Transverse colon (tissue), 3 donors: ENCODE data around the gene NOTCH3.

Experiments used
- POLR2A ChIP-seq: fragments of 450-650 bp; IDR thresholded peaks from one replicate; pipeline ENCODE4 v1.6.1; 2016; ENCODE audit warnings: antibody characterized with exemption, mild to moderate bottlenecking, moderate library complexity
- TF ChIP-seq, protein P1 (sequence below), 5 experiments: fragments of 200-600 bp in 3 of 5; fragments of 450-650 bp in 2 of 5; sonication (generic) in 3 of 5; IDR thresholded peaks; 1 replicate in 2 of 5; 2 replicates in 3 of 5; pipeline ENCODE4 v1.5.1; 2016 to 2017; ENCODE audit warnings: antibody characterized with exemption in 5 of 5, inconsistent platforms in 3 of 5, mild to moderate bottlenecking in 2 of 5, moderate library complexity in 1 of 5

DNA sequence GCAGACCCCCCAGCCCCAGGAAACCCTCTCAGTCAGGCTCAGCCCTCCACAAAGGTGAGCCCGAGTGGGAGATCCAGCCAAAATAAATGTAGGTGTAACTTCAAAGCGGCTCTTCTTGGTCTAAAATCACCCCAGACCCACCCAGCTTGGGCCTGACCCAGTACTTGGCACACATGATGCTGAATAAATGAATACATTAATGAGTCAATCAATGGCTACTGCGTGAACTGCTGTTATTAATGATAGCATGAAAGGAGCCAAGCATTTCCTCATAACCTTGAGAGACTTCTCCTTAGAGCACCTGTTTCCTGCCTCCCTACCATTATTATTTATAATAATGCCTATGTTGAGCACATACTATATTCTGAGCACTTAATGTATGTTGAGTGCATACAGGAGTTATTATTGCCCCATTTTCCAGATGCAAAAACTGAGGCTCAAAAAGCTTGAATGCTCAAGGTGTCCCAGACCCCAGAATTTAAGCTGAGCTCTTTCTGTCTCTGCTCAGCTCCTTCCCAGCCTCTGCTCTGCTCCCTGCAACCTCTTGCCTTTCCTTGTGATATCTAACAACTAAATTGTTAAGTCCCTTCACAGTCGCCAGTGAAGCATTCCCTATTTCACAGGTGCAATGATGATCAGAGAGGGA lies 4.3 kb downstream of the NOTCH3 start:
- TF ChIP-seq, protein P1, sequence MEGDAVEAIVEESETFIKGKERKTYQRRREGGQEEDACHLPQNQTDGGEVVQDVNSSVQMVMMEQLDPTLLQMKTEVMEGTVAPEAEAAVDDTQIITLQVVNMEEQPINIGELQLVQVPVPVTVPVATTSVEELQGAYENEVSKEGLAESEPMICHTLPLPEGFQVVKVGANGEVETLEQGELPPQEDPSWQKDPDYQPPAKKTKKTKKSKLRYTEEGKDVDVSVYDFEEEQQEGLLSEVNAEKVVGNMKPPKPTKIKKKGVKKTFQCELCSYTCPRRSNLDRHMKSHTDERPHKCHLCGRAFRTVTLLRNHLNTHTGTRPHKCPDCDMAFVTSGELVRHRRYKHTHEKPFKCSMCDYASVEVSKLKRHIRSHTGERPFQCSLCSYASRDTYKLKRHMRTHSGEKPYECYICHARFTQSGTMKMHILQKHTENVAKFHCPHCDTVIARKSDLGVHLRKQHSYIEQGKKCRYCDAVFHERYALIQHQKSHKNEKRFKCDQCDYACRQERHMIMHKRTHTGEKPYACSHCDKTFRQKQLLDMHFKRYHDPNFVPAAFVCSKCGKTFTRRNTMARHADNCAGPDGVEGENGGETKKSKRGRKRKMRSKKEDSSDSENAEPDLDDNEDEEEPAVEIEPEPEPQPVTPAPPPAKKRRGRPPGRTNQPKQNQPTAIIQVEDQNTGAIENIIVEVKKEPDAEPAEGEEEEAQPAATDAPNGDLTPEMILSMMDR (IDR thresholded peaks at IDR 0.05): no peak
- no peak for TF ChIP-seq POLR2A
